Activated CD8-positive, alpha-beta T cell treated with anti-CD3 and anti-CD28 coated beads for 36 hours (primary cell): ENCODE results near the gene GSTM3. TPM values are rescaled to one million over a fixed set of nuclear protein-coding genes. Genes with fewer than 3 reads are reported as not detected.

ENCODE experiments used
- ATAC-seq: fragments of 200-7000 bp; cut with Tn5 transposase; one replicate; pipeline ENCODE4 v1.10.0; 2021; ENCODE audit warnings: mild to moderate bottlenecking, moderate library complexity
- CTCF ChIA-PET: fragments of 350-600 bp; sonication (Branson Sonifier 250); formaldehyde crosslinking; loops from one replicate; lab custom pipeline; 2021; ENCODE audit warnings: antibody characterized with exemption; lab: Charles Lee
- POLR2A ChIA-PET: fragments of 350-600 bp; sonication (Branson Sonifier 250); formaldehyde crosslinking; loops from one replicate; lab custom pipeline; 2021; ENCODE audit warnings: antibody characterized with exemption; lab: Charles Lee
- DNase-seq: peaks from one replicate; pipeline ENCODE4 v3.0.0-alpha.2; 2020
- H3K27ac Mint-ChIP-seq: one replicate; pipeline ENCODE4 v1.8.0; 2021; ENCODE audit warnings: mild to moderate bottlenecking, mixed read lengths
- H3K27me3 Mint-ChIP-seq: one replicate; pipeline ENCODE4 v1.8.0; 2021; ENCODE audit warnings: mixed read lengths
- H3K36me3 Mint-ChIP-seq: one replicate; pipeline ENCODE4 v1.8.0; 2021; ENCODE audit warnings: low read depth, mixed read lengths
- H3K4me1 Mint-ChIP-seq: one replicate; pipeline ENCODE4 v1.8.0; 2021; ENCODE audit warnings: low read depth, mixed read lengths
- H3K4me3 Mint-ChIP-seq: one replicate; pipeline ENCODE4 v1.8.0; 2021; ENCODE audit warnings: mild to moderate bottlenecking, moderate library complexity, mixed read lengths
- H3K9me3 Mint-ChIP-seq: one replicate; pipeline ENCODE4 v1.8.0; 2021; ENCODE audit warnings: mixed read lengths
- CTCF ChIP-seq: fragments of 200-600 bp; IDR thresholded peaks from one replicate; pipeline ENCODE4 v1.8.0; 2022; ENCODE audit warnings: antibody characterized with exemption, mild to moderate bottlenecking
- intact Hi-C: fragments of 100-400 bp; cut with micrococcal nuclease; formaldehyde crosslinking; loops from one replicate; pipeline ENCODE4 v1.10.0; 2022
- total RNA-seq, 2 experiments: library from RNA; stranded (reverse); gene quantifications; one replicate each; pipeline ENCODE4 v1.2.3, GENCODE V29; 2021

The GSTM3 gene
- total RNA-seq, 2 experiments from 2014 or later, result 40.8 to 42.0 TPM

- no peak overlapping the region for H3K4me3 Mint-ChIP-seq
- H3K36me3 Mint-ChIP-seq, result peaks cover 2% of the 10 kb centered on the region
- H3K4me1 Mint-ChIP-seq, result peaks cover 42% of the 10 kb centered on the region
- peak; percentile 25 for DNase-seq
- no peak for TF ChIP-seq CTCF
- no peak overlapping the region for H3K27ac Mint-ChIP-seq
- ChIA-PET POLR2A (interaction anchor here (0.9 to 3.0 kb wide), 5 partner anchors 14 to 166 kb away, joined by 3 to 11 read pairs (median 5); no protein-coding TSS in a partner anchor), CTCF (interaction anchor here (1.4 to 24.0 kb wide), 3 partner anchors 10 to 220 kb away, joined by 3 to 745 read pairs (median 158); partner anchors contain the start of gene AHCYL1)
- no peaks in the 10 kb centered on the region for H3K9me3 Mint-ChIP-seq
- intact Hi-C loops, result no loop called here
- H3K27me3 Mint-ChIP-seq, result no peaks in the 10 kb centered on the region
- no peak for ATAC-seq
Measured at GRCh38 chr1:109787845-109788601, 47.2 kb upstream of the GSTM3 start.

GRCh38 chr1:109787211-109787844 lies 46.5 kb upstream of the GSTM3 start:
- POLR2A ChIA-PET, result interaction anchor here (0.7 to 2.2 kb wide), 5 partner anchors 15 to 197 kb away, joined by 3 to 7 read pairs (median 5); partner anchors contain the start of gene AHCYL1
- ATAC-seq (no peak), DNase-seq (no peak)
- Mint-ChIP-seq H3K36me3 (peaks cover 2% of the 10 kb centered on the region), H3K4me3 (no peak overlapping the region), H3K4me1 (peaks cover 37% of the 10 kb centered on the region), H3K9me3 (no peaks in the 10 kb centered on the region), H3K27me3 (no peaks in the 10 kb centered on the region), H3K27ac (no peak overlapping the region)
- CTCF ChIA-PET, result interaction anchor here (1.4 to 24.0 kb wide), 3 partner anchors 10 to 220 kb away, joined by 3 to 745 read pairs (median 158); partner anchors contain the start of gene AHCYL1
- intact Hi-C loops, result no loop called here
- no peak for TF ChIP-seq CTCF

GRCh38 chr1:109786531-109787021 lies 45.7 kb upstream of the GSTM3 start:
- DNase-seq, result no peak
- ATAC-seq, result no peak
- no peaks in the 10 kb centered on the region for H3K27me3 Mint-ChIP-seq
- POLR2A ChIA-PET, result interaction anchor here (0.7 to 2.2 kb wide), 3 partner anchors 28 to 198 kb away, joined by 3 to 7 read pairs (median 6); partner anchors contain the start of gene AHCYL1
- H3K9me3 Mint-ChIP-seq, result no peaks in the 10 kb centered on the region
- H3K36me3 Mint-ChIP-seq, result peaks cover 2% of the 10 kb centered on the region
- H3K4me1 Mint-ChIP-seq, result peaks cover 32% of the 10 kb centered on the region
- TF ChIP-seq CTCF, result no peak
- intact Hi-C loops, result no loop called here
- no peak overlapping the region for H3K4me3 Mint-ChIP-seq
- CTCF ChIA-PET, result interaction anchor here (1.1 to 24.0 kb wide), 3 partner anchors 9 to 194 kb away, joined by 3 to 745 read pairs (median 158); partner anchors contain the start of gene AHCYL1
- H3K27ac Mint-ChIP-seq, result no peak overlapping the region

- Mint-ChIP-seq H3K9me3 (no peaks in the 10 kb centered on the region), H3K36me3 (peaks cover 2% of the 10 kb centered on the region), H3K4me1 (peaks cover 27% of the 10 kb centered on the region), H3K27me3 (no peaks in the 10 kb centered on the region), H3K27ac (no peak overlapping the region), H3K4me3 (no peak overlapping the region)
- ATAC-seq (no peak), DNase-seq (no peak)
- POLR2A ChIA-PET, result interaction anchor here (1.1 to 2.2 kb wide), 3 partner anchors 9 to 198 kb away, joined by 3 to 7 read pairs (median 6); partner anchors contain the start of gene AHCYL1
- intact Hi-C loops, result no loop called here
- CTCF ChIA-PET, result interaction anchor here (0.8 to 24.0 kb wide), 5 partner anchors 8 to 194 kb away, joined by 3 to 745 read pairs (median 3); partner anchors contain the start of gene AHCYL1
- TF ChIP-seq CTCF, result no peak
Measured at GRCh38 chr1:109786112-109786480, 45.3 kb upstream of the GSTM3 start.
